Central memory CD4-positive, alpha-beta T cell (primary cell): ENCODE data around the gene NXPE3.
A peak's percentile ranks its signal among the peaks of the same experiment; 100 is the strongest.

Experiments
- DNase-seq: peaks from one replicate; pipeline ENCODE4 v3.0.0; 2022

The NXPE3 gene

GRCh38 chr3:101829437-101829830 is 50.4 kb downstream of the NXPE3 start:
- DNase-seq, result no peak

DNA sequence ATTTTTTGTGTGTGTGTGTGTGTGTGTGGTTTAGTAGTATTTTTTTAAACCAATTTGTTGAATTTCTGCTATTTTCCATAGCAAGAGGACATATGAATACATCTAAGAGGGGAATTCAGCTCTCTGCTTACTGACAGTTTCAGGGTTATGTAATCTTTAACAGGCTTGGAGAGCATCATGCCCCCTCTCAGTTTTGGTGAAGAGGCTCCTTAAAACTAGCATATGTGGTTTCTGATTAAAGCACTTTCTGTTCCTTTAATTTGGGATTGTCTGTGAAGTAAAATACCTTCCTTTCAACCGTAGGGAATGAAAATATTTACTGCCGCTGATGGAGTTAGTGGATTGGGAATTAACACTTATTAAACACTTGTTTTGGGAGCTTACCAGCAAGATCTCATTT is 50.9 kb downstream of the NXPE3 start:
- no peak for DNase-seq

GRCh38 chr3:101833446-101833974 is 54.5 kb downstream of the NXPE3 start:
- DNase-seq, result no peak

GRCh38 chr3:101835676-101836075 is 56.7 kb downstream of the NXPE3 start:
- no peak for DNase-seq

DNA sequence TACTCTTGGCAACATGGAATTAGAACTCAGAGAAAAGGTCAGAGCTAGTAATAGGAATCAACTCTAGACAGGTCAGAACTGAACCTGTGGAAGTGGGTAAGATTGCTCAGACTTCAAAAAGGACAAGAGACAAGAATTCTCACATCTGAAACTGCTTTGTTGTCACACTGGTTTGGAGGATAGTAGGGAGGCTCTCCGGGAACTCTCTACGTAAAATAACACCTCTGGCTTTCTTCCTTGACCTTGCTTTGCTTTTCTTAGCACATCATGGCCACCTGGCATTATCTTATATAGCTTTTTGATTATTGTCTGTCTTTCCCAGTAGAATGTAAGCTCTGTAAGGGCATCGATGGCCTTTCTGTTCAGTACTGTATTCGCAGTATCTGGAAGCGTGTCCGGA is 57.1 kb downstream of the NXPE3 start:
- no peak for DNase-seq

- no peak for DNase-seq
Measured at GRCh38 chr3:101836652-101837598, 57.9 kb downstream of the NXPE3 start.

- no peak for DNase-seq
Measured at GRCh38 chr3:101838691-101839090, 59.7 kb downstream of the NXPE3 start.

- no peak for DNase-seq
Measured at GRCh38 chr3:101840066-101840465, 61.1 kb downstream of the NXPE3 start.

- DNase-seq, result no peak
Measured at GRCh38 chr3:101842245-101842934, 63.4 kb downstream of the NXPE3 start.

DNA sequence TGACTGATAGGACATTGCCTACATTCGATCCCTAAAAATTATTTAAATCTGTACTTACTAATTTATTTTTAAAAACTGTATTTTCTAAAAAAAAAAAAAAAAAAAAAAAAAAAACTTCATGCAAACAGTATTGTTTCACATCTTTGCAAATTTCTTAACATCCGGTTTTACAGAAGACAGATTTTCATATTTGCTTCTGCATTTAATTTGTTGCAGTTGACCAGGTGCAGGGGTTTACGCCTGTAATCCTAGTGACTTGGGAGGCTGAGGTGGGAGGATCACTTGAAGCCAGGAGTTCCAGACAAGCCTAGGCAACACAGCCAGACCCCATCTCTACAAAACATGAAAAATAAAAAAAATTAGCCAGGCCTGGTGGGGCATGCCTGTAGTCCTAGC is 63.9 kb downstream of the NXPE3 start:
- DNase-seq, result no peak

GRCh38 chr3:101845425-101845824 is 66.4 kb downstream of the NXPE3 start:
- no peak for DNase-seq

- no peak for DNase-seq
Measured at GRCh38 chr3:101846709-101847108, 67.7 kb downstream of the NXPE3 start.

GRCh38 chr3:101847328-101847727 is 68.3 kb downstream of the NXPE3 start:
- DNase-seq, result no peak

DNA sequence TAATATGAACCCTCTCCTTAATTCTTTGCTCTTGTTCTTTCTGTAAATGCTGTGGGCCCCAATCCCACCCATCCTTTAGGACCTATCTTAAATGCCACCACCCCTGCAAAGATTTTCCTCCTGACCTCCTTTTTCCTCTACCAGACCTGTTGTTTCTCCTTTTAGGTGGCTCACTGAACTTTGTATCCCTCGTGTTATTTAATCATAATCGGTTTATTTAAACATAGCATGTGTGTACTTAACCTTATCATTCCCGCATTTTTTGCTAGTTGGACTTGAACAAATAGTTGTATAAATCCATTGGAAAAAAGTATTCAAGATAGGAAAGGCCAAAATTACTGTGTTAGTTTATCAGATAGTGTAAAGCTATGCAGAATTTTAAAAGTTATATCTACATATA is 69.3 kb downstream of the NXPE3 start:
- DNase-seq, result no peak

- peak; percentile 88 for DNase-seq
Measured at GRCh38 chr3:101848754-101849713, 70.0 kb downstream of the NXPE3 start, which contains the start of gene NFKBIZ. Gene NFKBIZ, plus strand, starts transcription at chr3:101849514. Its CDS starts 115 bp downstream, at chr3:101849629.

GRCh38 chr3:101849714-101850245 is 70.8 kb downstream of the NXPE3 start:
- peak; percentile 50 for DNase-seq

DNA sequence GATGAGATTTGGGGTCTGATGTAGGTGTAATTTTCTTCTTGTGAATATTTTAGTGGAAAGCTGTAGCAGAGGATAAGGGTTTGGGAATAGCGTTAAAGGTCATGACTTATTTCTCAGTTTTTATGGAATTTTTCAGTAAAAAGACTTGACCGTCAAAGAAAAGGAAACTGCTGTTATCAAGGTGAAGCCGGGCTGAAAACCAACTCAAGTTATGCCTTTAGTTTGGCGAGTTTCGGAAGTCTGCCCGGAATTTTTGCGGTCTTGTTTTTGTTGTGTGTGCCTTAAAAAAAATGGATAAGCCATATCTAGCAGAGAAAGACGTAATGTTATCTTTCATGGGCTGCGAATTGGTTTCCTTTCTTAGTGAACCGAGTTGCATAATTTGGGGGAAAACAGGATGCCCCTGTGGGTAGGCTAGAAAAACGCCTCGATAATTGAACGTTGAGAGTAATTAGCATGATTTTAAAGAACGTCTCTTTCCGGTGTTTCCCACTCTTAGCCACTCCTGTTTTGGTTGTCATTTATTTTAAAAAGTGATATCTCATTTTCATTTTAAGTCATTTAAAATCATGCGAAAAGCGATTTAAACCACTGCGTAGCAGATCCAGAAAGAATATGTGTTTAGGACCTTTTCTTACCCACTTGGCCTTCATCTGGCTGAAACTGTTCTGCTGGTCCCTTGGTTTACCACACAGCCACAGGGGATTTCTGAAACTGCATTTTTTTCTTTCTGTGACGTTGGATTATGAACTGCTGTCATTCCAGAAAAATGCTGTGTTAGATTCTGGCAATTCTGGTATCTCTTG is 71.4 kb downstream of the NXPE3 start:
- peak; percentile 87 for DNase-seq

GRCh38 chr3:101851072-101851770 is 72.2 kb downstream of the NXPE3 start:
- DNase-seq, result no peak

DNA sequence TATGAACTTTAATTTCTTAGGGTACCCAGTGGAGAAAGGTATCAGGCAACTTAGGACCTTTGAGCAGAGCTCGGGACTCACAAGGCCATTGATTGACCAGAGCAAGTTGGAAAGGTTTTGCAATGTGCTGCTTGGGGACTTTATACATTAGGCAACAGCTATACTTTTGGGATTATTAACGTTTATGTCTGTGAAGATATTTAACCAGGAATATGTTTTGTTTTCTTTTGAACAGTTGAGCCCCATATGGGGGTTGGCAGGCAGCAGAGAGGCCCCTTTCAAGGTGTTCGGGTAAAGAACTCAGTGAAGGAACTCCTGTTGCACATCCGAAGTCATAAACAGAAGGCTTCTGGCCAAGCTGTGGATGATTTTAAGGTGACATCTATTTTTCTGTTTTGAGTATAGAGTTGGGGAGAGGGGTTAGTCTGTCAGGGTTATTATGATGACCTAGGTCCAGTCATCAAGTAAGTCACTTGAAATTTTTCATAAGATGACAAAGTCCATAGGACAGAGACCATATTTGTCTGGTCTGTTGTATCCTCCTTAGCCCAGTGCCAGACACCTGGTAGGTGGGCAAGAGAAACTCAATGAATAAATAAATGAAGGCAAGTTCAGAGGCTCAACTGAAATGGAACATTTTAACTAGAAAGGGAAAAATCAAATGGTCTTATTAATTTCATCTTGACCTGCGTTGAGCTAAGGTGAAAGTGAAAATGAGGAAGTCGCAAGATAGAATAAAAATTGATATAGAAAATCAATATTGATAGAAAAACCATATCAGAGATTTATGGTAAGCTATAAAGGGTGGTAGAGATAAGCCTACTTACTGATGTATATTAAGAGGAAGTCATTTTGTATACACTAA is 73.1 kb downstream of the NXPE3 start:
- DNase-seq, result no peak
